EL (cell line): Measurements from ENCODE around the gene AKNA.

ENCODE experiments used
- DNase-seq: peaks from one replicate; pipeline ENCODE4 v3.0.0-alpha.2; 2016

Gene AKNA

GRCh38 chr9:114356792-114357191 lies 31.0 kb downstream of the AKNA start:
- no peak for DNase-seq

DNA sequence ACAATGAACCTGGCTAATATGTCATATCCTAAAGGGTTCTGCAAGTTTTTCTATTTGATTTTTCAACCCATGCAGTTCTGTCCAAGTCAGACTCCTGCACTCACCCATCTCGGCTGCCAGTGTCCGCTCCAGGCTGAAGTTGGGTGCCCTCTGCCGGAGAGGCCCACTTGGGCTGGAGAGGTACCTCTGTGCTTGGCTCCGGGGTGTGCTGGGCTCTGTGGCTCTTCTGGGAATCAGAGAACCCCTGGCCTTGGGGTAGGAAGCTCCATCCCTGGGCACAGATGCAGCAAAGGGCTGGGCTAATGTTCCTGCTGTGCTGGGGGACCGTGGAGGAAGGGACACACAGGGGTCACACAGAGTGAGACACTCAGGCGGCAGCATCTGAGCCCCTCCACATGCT lies 32.0 kb downstream of the AKNA start:
- DNase-seq: no peak

DNA sequence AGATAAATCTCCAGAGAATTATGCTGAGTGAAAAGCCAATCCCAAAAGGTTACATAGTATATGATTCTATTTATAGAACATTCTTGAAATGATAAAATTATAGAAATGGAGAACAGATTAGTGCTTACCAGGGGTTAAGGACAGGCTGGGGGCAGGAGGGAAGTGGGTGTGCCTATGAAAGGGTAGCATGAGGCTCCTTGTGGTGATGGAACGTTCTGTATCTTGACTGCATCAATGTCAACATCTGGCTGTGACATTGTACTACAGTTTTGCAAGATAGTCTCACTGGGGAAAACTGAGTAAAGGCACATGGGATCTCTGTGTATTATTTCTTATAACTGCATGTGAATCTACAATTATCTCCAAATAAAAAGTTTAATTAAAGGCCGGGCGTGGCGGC lies 35.9 kb downstream of the AKNA start:
- DNase-seq: no peak

- DNase-seq: no peak
Observed at GRCh38 chr9:114350636-114351401, 37.0 kb downstream of the AKNA start.

DNA sequence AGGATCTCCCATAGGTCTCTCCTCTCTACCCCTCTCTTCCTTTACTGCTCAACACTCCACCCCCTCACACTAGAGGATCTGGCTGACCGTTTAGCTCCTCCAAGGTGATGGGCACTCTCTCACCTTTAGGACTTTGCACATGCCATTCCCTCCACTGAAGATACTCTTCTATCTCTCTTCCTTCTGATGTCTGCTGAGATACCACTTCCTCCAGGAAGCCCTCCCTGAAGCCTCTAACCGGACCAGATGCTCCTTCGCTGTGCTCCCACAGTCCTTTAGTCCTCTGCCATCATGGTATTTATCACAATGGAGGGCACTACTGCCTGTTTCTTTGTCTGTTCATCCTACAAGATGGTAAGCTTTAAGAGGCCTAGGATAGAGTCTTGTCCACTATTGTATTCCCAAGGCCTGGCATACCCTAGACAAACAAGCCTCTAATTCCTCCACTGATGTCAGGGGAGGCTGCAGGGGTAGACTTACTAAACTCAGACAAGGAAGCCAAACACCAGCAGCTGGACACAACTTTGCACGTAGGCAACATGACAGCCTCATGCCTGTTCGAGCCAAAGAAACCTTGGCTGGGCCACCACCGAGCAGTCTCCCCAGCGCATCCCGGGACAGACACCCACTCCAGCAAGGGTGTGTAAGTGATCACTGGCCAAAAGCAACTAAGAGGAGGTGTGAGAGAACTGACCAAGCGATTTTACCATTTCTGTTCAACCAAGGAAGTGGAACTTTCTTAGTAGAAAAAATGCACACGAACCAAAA lies 37.9 kb downstream of the AKNA start:
- DNase-seq: no peak

DNA sequence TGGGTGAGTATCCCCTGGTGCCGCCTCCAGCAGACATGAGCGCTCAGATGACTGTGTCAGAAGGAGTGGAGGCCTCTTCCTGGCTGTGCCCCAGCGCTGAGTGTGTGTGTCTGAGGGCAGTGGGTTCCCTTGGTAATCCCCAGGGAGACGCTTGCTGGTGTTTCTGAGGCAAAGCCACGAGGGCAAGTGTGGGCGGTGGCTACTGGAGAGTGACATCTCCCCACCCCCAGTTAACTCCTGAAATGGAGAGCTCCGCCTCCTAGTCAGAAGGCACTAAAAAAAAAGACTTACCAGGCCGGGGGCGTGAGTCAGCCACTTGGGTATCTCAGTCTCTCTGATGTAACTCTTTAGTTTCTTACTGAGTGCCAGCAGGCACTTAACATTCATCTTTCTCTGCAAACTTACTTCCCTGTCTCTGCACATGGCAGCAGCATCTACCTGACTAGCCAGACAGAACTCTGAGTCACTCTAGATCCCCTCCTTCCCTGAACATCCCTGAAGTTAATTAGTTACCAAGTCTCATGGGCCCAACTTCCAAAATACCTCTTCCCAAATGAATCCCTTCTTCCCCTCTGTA lies 38.8 kb downstream of the AKNA start:
- peak; percentile 100 for DNase-seq

DNA sequence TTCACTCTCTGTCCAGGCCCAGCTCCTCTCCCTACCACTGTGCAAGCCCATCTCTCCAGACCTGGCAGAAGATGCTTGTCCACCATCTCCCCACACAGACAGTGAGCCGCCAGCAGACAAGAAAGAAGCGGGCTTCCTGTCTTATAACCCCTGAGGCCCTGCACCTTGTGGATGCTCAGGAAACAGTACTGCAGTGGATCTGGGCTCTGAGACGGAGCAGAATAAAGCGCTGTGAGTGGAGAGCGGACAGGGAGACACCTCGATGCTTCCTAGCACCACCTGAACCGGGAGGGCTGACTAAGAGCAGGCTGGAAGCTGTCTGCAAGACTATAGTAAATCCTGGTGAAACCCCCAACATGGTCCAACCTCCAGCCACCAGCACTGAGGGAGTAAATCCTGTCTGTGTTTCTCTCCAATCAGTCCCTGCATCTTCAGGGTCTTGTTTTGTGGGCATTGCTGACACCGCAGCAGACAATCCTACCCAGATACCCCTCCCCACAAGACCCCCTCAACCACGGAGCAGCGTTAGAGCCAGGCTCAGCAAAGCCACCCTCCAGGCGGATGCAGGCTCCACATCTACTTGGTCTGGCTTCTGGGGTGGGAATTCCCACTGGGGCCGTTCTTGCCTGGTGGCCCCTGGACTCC lies 39.4 kb downstream of the AKNA start:
- DNase-seq: no peak

DNA sequence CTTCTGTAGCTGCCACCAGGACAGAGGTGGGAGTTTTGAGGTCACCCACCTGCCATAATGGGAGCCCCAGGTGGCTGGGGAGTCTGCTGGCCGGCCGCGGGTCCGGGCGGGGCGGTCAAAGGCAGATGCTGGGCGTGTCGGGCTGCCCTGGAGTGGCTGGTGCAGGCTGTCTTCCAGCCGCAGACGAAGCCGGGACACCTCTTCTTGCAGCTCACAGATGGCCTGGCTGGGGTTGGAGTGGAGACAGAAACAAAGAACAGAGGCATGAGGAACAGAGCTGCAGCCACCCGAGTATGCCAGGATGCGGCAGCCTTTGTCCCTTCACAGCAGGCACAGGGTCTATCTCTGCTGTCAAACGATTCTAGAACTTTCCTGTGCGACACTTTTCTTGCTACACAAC lies 40.1 kb downstream of the AKNA start:
- DNase-seq: no peak

DNA sequence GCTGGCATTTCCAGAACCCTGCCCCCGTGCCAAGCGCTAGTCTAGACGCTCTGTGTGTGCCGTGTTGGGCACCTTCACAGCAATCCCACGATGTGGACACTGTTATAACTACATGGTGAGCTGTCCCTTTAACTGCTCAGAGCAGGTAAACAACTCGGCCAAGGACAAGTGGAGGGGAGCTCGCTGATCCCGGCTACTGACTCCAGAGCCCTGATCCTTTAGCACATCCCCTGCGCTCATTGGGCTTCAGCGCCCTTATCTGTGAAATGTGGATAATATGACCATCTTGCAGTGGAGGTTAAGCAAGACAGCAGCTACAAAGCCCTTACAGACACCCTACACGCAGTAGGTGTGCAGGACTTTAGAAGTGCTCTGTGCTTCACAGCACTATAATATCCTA lies 41.6 kb downstream of the AKNA start:
- DNase-seq: no peak

DNA sequence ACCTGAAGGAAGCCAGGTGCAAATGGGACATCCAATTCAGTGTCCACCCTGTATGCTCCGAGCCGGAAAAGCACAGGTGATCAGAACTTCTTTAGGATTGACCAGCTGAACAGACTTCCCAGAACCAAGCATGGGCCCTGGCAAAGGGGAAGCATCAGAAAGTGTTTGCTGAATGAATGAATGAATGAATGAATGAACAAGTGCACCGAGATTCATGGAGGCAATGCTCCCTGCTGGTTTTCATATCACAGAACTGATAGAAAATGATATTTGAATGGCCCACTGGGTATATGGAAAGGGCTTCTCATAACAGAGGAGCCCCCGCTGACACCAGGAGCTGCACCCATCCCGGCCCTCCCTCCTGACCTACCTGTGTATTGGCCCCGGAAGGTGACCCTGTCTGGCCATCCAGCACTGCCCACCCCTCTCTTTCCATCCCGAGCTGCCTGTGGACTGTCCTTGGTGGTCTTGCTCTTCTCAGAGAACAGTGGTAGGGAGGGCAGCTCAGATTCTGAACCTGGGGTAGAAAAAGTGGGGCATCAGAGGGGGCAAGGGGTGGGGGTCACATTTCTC lies 42.2 kb downstream of the AKNA start:
- no peak for DNase-seq

DNA sequence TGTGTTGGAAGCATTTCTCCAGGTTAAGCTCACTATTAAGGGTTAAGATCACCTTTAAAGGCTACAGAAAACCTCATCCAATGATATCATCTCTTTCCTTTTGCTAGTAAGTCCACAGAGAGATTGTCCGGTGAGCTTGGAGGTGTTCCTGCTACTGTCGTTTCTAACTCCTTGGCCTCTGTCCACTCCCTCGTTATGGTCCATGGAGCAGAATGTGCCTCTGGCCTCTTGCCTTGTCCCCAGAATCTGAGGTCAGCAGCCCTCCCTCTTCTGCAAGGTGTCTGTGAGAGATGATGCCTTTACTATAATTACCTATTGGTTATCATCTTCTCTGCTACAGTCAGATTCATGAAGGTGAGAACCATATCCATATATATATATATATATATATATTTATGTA lies 43.1 kb downstream of the AKNA start:
- no peak for DNase-seq

- DNase-seq: no peak
Observed at GRCh38 chr9:114344188-114344566, 43.6 kb downstream of the AKNA start.

GRCh38 chr9:114343471-114344187 lies 44.2 kb downstream of the AKNA start:
- no peak for DNase-seq

DNA sequence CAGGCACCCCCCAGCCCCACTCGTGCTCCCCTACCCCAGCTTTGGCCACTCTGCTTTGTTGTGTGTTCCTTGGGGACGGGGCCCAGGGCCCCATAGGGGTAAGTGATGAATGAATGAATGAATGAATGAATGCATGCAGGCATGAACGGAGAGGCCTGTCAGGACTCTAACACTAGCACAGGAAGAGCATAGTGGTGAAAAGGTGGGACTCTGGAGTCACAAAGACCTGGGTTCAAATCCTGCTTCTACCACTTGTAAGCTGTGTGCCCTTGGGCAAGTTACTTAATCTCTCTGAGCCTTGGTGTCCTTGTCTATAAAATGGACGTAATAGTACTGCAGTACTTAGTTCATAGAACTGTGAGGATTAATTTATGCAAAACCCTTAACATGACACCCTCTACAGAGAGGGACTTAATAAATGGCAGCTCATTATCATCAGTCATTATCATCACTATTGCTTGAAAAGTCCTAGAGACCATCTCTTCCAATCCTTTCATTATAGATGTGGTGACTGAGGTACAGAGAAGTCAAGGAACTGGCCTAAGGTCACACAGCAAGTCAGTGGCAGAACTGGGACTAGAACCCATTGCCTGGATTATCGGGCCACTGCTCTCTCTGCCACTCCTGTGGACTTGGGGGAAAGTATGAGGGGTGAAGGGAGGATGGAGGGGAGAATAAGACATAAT lies 44.9 kb downstream of the AKNA start:
- DNase-seq: no peak

DNA sequence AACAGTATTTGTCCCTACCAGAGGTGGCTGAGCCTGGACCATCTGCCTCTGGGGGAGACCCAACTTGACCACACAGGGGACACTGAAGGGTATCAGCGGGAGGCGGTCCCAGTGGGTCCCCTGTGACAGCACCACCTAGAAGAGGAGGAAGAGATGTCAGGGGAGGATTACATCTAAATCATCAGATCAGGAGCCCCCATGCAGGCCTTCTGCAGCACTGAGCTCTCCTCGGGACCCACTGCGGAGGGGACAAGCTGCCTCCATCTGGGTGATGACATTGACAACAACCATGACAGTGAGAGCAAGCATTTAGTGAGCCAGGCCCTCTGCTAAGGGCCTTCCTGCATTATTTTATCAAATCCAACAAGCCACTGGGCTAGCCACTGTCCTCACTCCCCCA lies 45.8 kb downstream of the AKNA start:
- DNase-seq: no peak

- DNase-seq: no peak
Observed at GRCh38 chr9:114341152-114341830, 46.5 kb downstream of the AKNA start.

DNA sequence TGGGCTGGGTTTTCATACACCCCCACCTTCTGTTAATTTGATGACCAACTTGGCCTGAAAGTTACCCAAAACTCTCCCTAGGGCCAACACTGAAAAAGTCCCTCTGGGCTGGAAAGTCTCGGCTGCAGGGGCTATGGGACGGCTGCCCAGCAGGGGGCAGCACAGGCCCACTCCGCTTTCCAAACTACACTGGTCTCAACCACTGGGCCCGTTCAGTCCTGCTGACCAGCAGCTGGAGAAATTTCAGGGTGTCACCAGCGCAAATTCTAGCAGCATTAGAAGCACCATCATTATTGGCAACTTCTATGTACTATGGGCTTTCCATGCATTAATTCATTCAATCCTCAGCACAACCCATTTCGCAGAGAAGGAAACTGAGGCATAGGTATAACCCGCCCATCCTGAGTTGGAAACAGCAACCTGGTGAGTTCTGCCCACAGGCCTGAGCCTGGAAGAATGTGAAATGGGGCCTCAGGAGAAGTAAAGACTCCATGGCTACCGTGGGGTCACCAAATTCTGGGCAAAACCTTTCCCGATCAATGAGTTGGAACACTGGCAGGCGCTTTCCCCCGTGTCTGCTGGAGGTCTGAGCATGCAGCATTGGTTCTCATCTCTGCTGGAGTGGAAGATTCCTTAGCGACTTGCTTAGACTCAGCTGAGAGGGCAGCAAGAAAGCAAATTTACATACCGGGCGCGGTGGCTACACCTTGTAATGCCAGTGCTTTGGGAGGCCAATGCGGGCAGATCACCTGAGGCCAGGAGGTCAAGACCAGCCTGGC lies 48.5 kb downstream of the AKNA start:
- peak; percentile 62 for DNase-seq

GRCh38 chr9:114338187-114338586 lies 49.6 kb downstream of the AKNA start:
- DNase-seq: no peak

- DNase-seq: no peak
Observed at GRCh38 chr9:114336699-114337395, 50.9 kb downstream of the AKNA start.

DNA sequence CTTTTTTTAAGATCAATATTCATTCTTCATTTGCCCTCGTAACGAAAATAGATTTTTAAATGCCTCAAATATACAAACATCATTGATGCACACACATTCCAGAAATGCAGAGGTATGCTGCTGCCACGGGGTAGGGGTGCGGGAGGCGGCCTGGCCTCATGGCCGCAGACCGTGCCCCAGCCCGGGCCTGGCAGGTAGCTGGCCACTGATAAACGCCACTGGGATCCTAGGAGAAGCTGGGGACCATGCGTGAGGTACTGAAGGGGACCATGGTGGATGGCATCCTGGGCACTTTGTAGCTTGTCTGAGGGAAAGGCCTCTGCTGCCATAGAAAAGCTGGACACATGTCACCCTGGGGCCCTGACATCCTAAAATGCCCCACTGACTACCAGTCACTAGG lies 51.6 kb downstream of the AKNA start:
- no peak for DNase-seq
